ENCODE measurements around the gene AGBL4.

Gene AGBL4

DNA sequence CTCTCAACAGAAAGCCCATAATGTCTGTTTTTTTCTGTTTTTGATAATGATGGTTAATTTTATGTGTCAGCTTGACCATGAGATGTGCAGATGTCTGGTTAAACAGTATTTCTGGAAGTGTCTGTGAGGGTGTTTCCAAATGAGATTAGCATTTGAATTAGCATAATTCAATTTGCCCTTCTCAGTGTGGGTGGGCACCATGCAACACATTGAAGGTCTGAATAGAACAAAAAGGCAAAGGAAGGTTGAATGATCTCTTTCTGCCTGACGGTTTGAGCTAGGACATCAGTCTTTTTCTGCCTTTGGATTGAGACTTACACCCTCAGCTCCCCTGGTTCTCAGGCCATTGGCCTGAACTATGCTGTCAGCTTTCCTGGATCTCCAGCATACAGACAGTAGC, 1516.9 kb downstream of the AGBL4 start:
- no peak for DNase-seq

DNA sequence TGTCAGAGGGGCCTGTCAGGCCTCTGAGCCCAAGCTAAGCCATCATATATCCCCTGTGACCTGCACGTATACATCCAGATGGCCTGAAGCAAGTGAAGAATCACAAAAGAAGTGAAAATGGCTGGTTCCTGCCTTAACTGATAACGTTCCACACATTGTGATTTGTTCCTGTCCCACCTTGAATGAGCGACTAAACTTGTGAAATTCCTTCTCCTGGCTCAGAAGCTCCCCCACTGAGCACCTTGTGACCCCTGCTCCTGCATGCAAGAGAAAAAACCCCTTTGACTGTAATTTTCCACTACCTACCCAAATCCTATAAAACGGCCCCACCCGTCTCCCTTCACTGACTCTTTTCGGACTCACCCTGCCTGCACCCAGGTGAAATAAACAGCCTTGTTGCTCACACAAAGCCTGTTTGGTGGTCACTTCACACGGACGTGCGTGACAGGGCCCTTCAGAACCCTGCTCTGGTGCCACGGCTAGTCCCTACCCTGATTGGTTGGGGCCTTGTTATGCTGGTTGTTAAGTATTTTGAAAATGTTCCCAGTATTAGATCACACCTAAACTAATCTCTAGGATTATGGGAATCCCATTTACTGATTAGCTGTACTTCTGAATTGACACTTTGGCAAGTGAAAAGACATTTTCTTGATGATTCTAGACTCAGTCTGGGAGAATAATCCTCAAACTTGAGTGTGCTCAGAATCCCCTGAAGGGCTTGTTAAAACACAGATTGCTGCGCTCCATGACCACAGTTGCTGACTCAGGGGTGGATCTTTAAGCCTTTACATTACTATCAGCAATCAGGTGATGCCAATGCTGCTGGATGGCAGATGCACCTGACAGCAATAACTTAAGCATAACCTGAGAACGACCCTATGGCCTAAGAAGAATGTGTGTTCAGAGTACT, 1523.0 kb downstream of the AGBL4 start:
- no peak for DNase-seq

DNA sequence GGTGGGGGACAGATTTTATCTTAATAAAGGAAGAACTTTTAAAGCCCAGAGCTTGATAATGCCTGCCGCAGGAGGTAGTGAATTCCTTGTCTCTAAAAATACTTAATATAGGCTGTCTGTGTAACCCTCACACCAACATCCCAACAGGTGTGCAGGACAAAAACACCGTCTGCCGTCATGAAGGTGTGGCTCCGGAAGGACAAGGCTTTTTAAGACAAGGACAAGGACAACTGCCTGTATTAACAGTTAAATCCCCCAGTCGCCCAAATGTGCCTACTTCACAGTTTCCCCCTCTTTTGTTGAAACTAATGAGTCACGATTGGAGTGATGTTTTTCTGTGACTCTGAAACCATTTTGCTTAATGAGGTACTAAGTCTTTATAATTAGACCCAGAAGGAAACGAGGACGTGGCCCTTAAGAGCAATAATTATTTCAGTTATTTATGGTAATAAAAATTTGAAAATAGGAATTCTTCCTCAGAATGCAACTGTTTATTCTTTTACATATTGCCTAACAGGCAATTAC, 1524.5 kb downstream of the AGBL4 start:
- DNase-seq = no peak

DNA sequence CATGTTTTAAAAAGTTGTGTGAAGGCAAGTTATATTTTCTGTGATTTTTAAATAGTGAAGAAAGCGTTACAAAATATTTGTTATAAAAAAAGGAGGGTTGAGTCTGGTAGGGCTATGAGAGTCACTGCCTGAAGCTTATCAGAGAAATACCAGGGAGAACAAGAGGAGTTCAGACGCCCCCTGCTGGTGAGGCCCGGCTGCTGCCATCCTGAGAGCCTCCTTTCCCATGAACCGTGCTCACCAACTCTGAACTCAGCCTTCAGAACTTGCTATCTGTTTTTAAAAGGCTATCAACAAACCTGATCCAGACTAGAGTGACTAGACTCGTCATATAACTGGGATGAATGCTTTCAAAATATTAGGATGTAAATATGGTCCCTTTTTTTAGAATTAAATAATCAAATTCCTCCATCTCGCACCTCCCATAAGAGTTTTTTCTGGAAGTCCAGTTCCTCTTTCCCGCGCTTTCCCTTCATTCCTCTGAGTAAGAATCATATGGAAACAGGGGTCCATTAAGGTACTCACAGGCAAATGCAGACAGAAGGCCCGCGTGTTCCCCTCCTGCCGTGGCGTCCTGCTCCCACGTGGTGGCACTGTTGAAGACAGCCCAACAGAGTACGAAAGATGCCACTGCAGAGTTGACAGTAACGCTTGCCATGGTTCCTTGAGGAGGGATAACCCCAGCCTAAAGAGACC, 1525.5 kb downstream of the AGBL4 start:
- peak; percentile 25 for DNase-seq

DNA sequence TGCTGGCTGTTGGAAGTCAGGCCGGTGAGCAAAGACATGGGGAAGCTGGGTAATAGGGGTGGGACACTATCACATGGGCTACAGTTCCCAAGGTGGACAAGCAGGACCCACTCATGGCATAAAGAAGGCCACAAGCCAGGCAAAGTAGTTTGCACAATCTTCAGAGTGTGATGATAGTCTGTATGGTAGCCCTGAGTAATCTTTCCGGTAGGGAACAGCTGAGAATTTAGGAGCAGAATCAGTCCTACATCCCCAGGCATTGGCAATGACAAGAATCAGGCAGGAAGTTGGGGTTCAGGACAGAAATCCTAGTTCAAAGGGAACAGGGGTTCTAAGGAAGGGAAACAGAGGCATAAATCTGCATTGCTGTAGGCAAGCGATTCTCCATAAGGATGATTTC, 1527.8 kb downstream of the AGBL4 start:
- no peak for DNase-seq

DNA sequence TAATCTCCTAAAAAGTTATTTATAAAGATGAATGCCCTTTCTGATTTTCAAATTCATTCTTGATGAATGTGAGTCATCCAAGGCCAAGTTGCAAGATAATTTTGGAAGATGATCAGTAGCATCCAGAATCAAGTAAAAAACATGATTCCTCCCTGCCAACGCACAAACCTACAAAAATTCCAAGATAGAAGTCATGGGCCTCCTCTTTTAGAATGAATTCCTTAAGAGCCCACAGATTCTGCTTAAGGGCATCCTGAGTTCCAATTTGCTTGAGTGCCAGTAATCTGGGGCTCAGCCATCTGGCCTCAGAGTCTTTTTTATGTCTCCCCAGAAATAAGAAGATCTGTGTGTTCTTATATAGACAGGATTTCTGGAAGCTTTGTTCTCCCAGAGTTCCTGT, 1528.6 kb downstream of the AGBL4 start:
- DNase-seq = no peak

DNA sequence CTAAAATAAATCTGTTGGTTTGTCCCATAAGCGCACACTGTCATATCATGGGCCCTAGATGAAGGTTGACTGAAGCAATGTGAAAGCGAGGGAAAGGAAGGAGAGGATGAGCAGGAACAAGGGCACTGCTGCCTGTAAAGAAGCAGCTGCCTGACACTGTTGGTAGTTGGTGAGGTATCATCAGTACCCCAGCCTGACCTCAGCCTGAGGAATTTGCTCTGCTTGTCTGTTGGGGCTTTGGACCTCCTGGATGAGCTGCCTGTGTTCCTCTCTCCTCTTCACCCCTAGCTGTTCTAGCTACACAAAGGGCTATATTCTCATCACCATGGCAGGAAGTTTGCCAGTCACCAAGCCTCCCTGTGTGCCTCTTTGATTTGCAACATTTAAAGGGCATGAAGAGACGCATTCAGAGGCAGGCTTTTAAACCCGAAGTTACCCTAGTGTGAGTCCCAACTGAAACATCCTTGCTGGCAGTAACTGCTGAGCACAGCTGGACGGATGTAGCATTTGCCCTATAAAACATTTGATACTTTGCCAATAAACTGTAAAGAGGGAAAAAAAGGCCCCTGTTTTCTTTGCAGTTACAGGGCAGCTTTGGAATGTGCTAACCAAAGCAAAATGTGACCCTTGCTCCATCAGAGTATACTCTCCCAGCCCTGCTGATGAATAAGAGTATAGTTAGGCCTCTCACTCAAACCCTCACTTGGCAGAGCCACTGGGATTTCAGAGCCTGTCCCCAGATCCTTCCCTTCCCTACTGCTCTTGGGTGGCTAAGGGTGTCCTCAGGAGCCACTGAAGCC, 1529.6 kb downstream of the AGBL4 start:
- no peak for DNase-seq

DNA sequence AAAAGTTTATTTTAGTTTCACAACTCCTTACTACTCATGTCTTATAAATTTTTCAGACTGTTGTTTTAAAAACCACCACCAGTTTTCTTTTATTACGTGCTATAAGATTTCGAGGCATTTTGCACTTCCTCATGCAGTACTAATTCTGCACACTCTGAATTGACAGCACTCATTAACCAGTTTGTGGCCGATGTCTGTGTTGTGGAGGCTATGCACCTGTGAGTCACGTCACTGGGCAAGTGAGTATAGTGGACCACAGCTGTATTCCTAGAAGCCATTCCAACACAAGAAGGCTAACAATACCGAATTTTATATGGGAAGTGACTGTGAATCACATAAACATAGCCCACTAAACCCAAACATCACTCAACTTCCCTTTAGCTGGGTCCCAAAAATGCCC, 1530.7 kb downstream of the AGBL4 start:
- DNase-seq = no peak

DNA sequence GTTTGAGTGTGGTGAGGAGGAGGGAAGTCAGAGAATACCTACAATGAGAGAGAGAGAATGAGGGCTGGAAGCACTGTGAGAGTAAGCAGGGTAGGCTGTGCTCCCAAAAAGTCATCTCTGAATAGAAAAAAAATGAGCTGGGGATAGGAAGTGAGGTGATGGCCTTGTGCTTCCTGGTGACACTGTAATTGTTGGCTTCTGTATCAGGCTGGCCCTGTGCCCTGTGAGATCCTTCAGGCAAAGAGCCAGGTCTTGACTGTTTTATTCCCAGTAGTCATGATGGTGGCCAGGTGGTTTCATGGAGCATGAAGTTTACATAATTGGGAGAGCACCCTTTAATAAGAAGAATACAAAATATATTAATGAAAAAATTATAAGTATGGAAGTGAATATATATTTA, 1531.4 kb downstream of the AGBL4 start:
- DNase-seq = no peak

DNA sequence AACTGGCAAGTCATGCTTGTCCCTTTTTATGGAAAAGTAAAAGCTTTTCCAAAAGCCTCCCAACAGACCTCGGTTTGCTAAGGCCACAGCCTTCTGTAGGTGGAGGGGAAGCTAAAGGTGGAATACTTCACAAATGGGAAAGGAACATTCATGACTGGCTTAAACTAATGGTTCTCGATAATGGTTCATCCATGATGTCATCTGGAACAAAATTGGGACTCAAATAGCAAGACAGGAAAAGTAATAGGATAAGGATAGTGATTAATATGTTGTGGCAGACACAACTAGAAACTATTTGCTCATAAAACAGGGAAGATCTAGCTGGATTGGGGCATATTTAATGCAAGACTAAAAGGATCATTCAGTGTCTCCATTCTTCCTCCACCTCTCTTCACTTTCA, 1535.0 kb downstream of the AGBL4 start:
- no peak for DNase-seq

Measured in central memory CD4-positive, alpha-beta T cell (primary cell).